Uterus (tissue), 2 donors: Measurements from ENCODE around the gene ME3.

Source experiments
- POLR2A ChIP-seq, 2 donors: fragments of 450-650 bp; IDR thresholded peaks; one replicate each; pipeline ENCODE4 v1.6.1; 2016; ENCODE audit warnings: antibody characterized with exemption in 2 of 2, mild to moderate bottlenecking in 1 of 2, moderate library complexity in 1 of 2
- TF ChIP-seq, protein P1 (sequence below), 4 experiments: fragments of 200-600 bp in 2 of 4; fragments of 450-650 bp in 2 of 4; sonication (generic) in 2 of 4; IDR thresholded peaks; one replicate each; pipeline ENCODE4 v1.5.1; 2016 to 2019; ENCODE audit warnings: antibody characterized with exemption in 4 of 4, mild to moderate bottlenecking in 2 of 4, moderate library complexity in 1 of 4

DNA sequence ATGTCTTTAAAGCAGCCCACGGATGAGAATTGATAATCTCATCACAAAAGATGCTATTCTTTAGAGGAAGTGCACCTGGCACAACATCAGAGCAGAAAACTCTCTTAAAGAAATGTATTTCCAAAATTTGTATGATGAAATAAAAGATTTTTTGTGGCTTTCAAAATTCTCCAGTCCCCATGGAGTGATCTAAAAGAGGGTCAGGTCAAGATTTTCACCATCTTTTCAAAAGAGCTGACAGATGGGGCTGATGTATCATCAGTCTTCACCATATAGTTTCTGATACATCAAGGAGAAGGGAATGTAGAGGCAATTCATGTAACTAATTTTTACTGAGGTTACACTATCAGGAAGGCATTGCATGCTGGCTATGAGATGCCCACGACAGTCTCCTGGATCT lies 11.7 kb downstream of the ME3 start:
- no peak for TF ChIP-seq POLR2A (IDR thresholded peaks at IDR 0.05)
- TF ChIP-seq, protein P1, sequence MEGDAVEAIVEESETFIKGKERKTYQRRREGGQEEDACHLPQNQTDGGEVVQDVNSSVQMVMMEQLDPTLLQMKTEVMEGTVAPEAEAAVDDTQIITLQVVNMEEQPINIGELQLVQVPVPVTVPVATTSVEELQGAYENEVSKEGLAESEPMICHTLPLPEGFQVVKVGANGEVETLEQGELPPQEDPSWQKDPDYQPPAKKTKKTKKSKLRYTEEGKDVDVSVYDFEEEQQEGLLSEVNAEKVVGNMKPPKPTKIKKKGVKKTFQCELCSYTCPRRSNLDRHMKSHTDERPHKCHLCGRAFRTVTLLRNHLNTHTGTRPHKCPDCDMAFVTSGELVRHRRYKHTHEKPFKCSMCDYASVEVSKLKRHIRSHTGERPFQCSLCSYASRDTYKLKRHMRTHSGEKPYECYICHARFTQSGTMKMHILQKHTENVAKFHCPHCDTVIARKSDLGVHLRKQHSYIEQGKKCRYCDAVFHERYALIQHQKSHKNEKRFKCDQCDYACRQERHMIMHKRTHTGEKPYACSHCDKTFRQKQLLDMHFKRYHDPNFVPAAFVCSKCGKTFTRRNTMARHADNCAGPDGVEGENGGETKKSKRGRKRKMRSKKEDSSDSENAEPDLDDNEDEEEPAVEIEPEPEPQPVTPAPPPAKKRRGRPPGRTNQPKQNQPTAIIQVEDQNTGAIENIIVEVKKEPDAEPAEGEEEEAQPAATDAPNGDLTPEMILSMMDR (IDR thresholded peaks at IDR 0.05): no peak
